Activated CD8-positive, alpha-beta T cell treated with anti-CD3 and anti-CD28 coated beads, Interleukin-2, amount 10 ng/mL, durations not matched to agents 7 days and 5 days (primary cell): ENCODE results near the gene ZCCHC24. TPM values are rescaled to one million over a fixed set of nuclear protein-coding genes. Genes with fewer than 3 reads are reported as not detected.

Experiments
- ATAC-seq: fragments of 150-1000 bp; cut with Tn5 transposase; one replicate; pipeline ENCODE4 v1.10.0; 2021; ENCODE audit warnings: moderate library complexity
- CTCF ChIA-PET: fragments of 350-600 bp; sonication (Branson Sonifier 250); formaldehyde crosslinking; loops from one replicate; lab custom pipeline; 2021; ENCODE audit warnings: antibody characterized with exemption; lab: Charles Lee
- POLR2A ChIA-PET: fragments of 350-600 bp; sonication (Branson Sonifier 250); formaldehyde crosslinking; loops from one replicate; lab custom pipeline; 2021; ENCODE audit warnings: antibody characterized with exemption; lab: Charles Lee
- DNase-seq: peaks from one replicate; pipeline ENCODE4 v3.0.0-alpha.2; 2020
- H3K27ac Mint-ChIP-seq: one replicate; pipeline ENCODE4 v1.8.0; 2021; ENCODE audit warnings: mild to moderate bottlenecking, mixed read lengths
- H3K27me3 Mint-ChIP-seq: one replicate; pipeline ENCODE4 v1.8.0; 2021; ENCODE audit warnings: low read depth, mixed read lengths
- H3K36me3 Mint-ChIP-seq: one replicate; pipeline ENCODE4 v1.8.0; 2021; ENCODE audit warnings: low read depth, mixed read lengths
- H3K4me1 Mint-ChIP-seq: one replicate; pipeline ENCODE4 v1.8.0; 2021; ENCODE audit warnings: low read depth, mixed read lengths
- H3K4me3 Mint-ChIP-seq: one replicate; pipeline ENCODE4 v1.8.0; 2021; ENCODE audit warnings: mild to moderate bottlenecking, mixed read lengths
- H3K9me3 Mint-ChIP-seq: one replicate; pipeline ENCODE4 v1.8.0; 2022; ENCODE audit warnings: mixed read lengths; ENCODE audit not compliant: insufficient read depth
- total RNA-seq, 2 experiments: library from RNA; stranded (reverse); gene quantifications; one replicate each; pipeline ENCODE4 v1.2.3, GENCODE V29; 2021

ZCCHC24 gene
- total RNA-seq, 2 experiments from 2014 or later: 1.7 to 1.8 TPM

DNA sequence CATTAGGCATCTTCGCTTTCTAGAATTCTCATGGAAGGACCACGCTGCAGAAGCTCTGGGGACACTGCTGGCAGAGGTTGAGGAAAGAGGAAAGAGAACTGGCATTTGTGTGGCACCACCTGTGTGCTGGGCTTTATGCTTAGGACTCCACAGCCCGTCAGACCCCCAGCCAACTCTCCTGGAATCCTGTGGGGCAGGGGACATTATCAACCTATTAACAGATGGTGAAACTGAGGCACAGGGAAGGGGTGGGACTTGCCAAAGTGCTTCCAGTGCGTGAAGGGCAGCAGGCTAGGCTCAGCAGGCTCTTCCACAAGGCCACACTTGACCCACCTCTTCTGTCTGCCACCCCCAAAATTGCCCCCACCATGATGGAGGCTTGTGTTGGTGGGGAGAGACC is 46.8 kb downstream of the ZCCHC24 start:
- ChIA-PET CTCF (interaction anchor here (2.9 kb wide), 1 partner anchor 90 kb away, joined by 8 read pairs; no protein-coding TSS in a partner anchor), POLR2A (no interaction called here)
- H3K4me1 Mint-ChIP-seq: peaks cover 5% of the 10 kb centered on the region
- H3K36me3 Mint-ChIP-seq: no peaks in the 10 kb centered on the region
- H3K9me3 Mint-ChIP-seq: no peaks in the 10 kb centered on the region
- H3K4me3 Mint-ChIP-seq: no peak overlapping the region
- ATAC-seq (no peak), DNase-seq (no peak)
- H3K27ac Mint-ChIP-seq: no peak overlapping the region
- no peaks in the 10 kb centered on the region for H3K27me3 Mint-ChIP-seq

DNA sequence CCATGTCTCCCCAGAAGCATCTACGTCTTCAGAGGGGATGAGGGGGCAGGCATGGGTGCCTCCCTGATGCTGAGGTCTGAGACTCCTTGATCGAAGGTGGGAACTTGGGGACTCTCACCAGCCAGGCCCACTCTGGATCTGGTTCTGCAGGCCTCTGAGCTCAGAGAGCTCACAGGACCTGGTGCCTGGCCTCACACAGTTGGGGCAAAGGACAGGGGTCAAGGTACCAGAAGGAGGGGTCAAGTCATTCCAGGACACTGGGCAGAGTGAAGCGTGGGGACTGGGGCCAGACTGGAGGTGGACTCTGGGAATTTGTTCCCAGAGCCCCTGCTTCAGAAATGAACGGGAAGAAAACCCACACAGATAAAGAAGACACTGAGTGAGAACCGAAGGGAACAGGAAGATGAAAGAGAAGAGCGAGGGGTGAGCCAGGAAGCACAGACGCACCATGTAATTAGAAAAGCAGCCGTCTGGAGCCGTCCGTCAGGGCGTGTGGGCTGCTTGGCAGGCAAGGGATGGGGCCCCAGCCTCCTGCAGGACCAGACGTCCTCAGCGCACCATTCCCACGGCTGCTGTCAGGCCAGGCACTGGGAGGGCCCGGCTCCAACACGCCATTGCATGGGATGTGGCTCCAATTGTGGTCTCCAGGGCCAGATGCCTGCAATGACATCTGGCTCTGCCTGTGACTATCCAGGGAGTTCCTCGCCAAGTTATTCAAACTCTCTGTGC is 47.7 kb downstream of the ZCCHC24 start:
- CTCF ChIA-PET: interaction anchor here (1.4 kb wide), 1 partner anchor 23 kb away, joined by 3 read pairs; no protein-coding TSS in a partner anchor
- H3K4me3 Mint-ChIP-seq: no peak overlapping the region
- no peak for ATAC-seq

DNA sequence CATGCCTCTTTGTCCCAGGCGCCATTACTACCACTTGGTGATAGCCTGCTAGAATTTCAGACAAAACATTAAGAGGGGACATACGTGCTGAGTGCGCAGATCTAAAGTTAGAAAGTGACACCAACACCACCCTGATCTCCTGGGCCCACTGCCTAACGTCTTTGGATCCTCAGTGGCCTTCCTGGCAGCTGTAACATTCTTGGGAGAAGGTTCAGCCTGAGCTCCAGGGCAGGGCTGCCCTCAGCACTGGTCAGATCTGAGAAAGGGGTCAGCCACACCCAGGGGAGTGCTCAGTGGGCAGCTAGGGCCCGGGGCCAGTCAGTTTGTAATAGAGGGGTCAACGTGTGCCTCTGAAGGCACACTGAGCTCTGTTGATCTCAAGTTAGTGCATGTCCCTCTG is 48.4 kb downstream of the ZCCHC24 start:
- ATAC-seq (no peak), DNase-seq (no peak)
- POLR2A ChIA-PET: no interaction called here
- CTCF ChIA-PET: interaction anchor here (1.4 kb wide), 1 partner anchor 22 kb away, joined by 3 read pairs; no protein-coding TSS in a partner anchor
- no peak overlapping the region for H3K27ac Mint-ChIP-seq
- no peak overlapping the region for H3K4me3 Mint-ChIP-seq
- no peaks in the 10 kb centered on the region for H3K27me3 Mint-ChIP-seq
- no peaks in the 10 kb centered on the region for H3K36me3 Mint-ChIP-seq
- peaks cover 5% of the 10 kb centered on the region for H3K4me1 Mint-ChIP-seq
- no peaks in the 10 kb centered on the region for H3K9me3 Mint-ChIP-seq

More for the DNA sequence above, 47.7 kb downstream of the ZCCHC24 start:
- Mint-ChIP-seq H3K9me3 (no peaks in the 10 kb centered on the region), H3K36me3 (no peaks in the 10 kb centered on the region), H3K27ac (no peak overlapping the region), H3K27me3 (no peaks in the 10 kb centered on the region), H3K4me1 (peaks cover 5% of the 10 kb centered on the region)
- POLR2A ChIA-PET: no interaction called here
- DNase-seq: no peak

DNA sequence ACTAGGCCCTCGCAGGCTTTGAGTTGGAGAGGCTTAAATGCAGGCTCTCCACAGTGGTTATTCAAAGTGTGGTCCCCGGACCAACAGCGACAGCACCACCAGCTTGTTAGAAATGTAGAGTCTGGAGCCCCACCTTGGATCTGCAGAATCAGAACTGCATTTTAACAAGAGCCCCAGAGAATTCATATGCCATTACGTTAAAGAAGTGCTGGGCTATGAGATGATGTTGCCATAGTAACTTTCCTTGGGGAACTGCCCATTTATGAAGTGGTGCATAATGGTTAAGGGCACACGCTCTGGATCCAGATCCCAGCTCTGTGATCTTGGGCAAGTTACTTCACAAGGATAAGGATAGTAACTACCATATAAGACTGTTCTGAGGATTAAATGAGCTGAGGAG is 48.9 kb downstream of the ZCCHC24 start:
- ATAC-seq (no peak), DNase-seq (no peak)
- Mint-ChIP-seq H3K27me3 (no peaks in the 10 kb centered on the region), H3K4me3 (no peak overlapping the region), H3K4me1 (peaks cover 5% of the 10 kb centered on the region), H3K27ac (no peak overlapping the region), H3K36me3 (no peaks in the 10 kb centered on the region), H3K9me3 (no peaks in the 10 kb centered on the region)
- ChIA-PET POLR2A (no interaction called here), CTCF (interaction anchor here (1.4 kb wide), 1 partner anchor 22 kb away, joined by 3 read pairs; no protein-coding TSS in a partner anchor)

DNA sequence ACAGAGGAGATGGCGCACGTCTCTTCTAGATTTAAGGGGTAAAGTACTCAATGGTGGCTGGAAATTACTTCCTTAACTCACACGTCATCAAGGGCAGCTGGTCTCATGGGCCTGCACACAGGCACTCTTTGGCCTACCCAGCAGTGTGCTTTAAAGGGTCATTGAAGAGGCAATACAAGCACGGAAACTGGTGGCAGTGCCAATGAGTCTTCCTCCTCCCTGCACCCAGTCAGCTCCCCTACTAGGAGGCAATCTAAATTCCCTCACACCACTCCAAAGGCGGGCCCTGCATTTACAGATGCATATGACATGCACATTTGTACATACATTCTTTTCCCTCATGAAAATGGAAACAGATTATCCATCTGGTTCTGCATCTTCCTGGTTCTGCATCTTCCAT is 50.8 kb downstream of the ZCCHC24 start:
- Mint-ChIP-seq H3K9me3 (no peaks in the 10 kb centered on the region), H3K4me1 (peaks cover 8% of the 10 kb centered on the region), H3K36me3 (no peaks in the 10 kb centered on the region), H3K27me3 (no peaks in the 10 kb centered on the region), H3K4me3 (no peak overlapping the region), H3K27ac (no peak overlapping the region)
- POLR2A ChIA-PET: no interaction called here
- DNase-seq (no peak), ATAC-seq (no peak)
- CTCF ChIA-PET: no interaction called here

DNA sequence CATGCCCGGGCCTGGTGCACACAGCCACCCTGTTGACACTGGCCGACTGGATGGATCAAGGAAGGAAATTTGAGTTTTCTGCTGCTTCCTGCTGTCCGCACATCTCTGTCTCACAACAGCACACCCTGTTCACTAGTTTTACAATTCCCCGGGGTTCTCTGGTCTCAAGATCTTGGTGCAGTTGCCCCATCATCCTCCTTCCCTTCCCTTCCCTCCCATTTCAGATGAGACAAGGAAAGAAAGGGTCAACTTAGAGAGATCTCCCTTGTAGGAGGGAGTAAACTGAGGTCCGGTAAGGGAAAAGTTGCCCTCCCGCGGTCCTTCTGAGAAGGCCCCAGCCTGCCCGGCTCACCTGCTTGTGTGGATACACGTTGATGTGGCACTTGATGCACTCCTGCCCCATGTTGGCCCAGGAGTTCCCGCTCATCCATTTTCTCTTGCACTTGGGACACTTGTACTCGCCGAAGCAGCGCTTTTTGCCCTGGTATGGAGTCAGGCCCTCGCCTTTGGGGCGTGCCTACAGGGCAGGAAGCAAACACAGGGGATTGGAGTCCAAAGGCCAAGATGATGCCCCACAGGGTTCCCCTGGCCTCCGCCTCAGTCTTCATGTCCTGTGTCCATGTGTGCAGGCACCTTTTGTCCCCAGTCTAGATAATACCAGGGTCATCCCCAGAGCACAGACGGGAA is 51.4 kb downstream of the ZCCHC24 start:
- ChIA-PET CTCF (interaction anchor here (7.4 kb wide), 1 partner anchor 21 kb away, joined by 36 read pairs; no protein-coding TSS in a partner anchor), POLR2A (no interaction called here)
- ATAC-seq (no peak), DNase-seq (no peak)
- H3K27ac Mint-ChIP-seq: no peak overlapping the region
- no peaks in the 10 kb centered on the region for H3K36me3 Mint-ChIP-seq
- H3K27me3 Mint-ChIP-seq: no peaks in the 10 kb centered on the region
- peaks cover 5% of the 10 kb centered on the region for H3K4me1 Mint-ChIP-seq
- no peaks in the 10 kb centered on the region for H3K9me3 Mint-ChIP-seq
- H3K4me3 Mint-ChIP-seq: no peak overlapping the region

DNA sequence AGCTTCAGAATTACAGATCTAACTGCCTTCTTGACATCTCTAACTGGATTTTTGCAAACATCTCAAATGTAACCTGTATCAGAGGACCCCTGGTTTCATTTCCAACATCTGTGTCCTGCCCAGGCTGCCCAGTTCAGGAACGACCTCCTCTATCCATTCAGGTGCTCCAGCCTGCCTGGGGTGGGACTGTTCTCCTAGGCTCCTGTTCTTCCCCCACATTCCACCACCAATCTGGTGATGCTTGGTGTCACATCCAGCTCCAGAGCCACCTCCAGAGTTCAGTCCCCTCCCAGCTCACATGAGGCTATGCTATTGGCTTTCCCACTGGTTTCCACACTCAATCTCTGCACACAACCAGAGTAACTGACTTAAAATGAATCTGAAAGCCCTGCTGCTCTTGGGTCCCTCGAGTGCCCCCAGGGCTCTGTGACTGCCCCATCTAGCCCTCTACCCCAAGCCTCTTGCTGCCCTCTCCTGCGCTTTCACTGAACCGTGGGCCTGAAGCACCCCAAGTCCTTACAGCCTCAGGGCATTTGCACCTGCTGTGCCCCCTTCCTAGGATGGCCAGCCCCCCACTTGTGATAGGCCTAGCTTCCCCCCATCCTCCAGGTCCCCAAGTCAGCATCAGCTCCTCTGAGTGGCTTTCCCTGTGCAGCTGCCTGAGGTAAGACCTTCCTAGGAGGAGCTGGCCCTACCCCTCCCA is 52.1 kb downstream of the ZCCHC24 start:
- no peaks in the 10 kb centered on the region for H3K27me3 Mint-ChIP-seq
- no peak overlapping the region for H3K4me3 Mint-ChIP-seq
- peaks cover 5% of the 10 kb centered on the region for H3K4me1 Mint-ChIP-seq
- DNase-seq (no peak), ATAC-seq (no peak)
- no peaks in the 10 kb centered on the region for H3K36me3 Mint-ChIP-seq
- H3K27ac Mint-ChIP-seq: no peak overlapping the region
- ChIA-PET CTCF (interaction anchor here (1.0 to 7.4 kb wide), 2 partner anchors 20 kb away, joined by 3 to 36 read pairs; no protein-coding TSS in a partner anchor), POLR2A (no interaction called here)
- no peaks in the 10 kb centered on the region for H3K9me3 Mint-ChIP-seq

DNA sequence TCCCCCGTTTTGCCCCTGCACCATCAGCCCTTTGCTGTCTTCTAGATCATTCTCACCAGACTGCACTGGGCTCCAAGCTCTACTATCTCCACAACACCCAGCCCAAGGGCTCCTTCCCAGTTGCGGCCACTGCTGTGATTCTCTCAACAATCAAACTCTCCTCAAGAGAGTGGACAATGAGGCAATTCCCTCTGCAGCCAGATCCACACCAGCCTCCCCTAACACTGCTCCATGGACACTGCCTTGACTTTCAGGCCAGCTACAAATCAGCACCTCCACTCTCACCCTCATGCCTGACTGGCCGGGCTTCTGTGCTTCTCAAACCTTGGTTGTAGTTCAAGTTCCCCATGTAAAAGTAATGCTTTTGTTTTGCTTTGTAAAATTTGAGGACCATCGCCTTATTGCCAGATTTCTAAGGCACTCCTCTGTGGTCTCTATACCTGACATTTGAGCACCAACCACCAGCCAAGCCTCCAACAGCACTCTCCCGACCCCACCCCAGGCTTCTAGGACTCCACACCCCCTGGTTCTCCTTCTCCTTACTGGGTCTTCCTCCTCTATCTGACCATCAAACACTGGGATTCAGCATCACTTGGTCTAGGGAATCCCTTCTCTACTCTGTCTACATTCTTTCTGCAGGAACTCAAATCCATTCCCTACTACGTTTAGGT is 52.8 kb downstream of the ZCCHC24 start:
- Mint-ChIP-seq H3K27me3 (no peaks in the 10 kb centered on the region), H3K4me3 (no peak overlapping the region), H3K4me1 (peaks cover 5% of the 10 kb centered on the region), H3K36me3 (no peaks in the 10 kb centered on the region), H3K9me3 (no peaks in the 10 kb centered on the region), H3K27ac (no peak overlapping the region)
- POLR2A ChIA-PET: no interaction called here
- CTCF ChIA-PET: interaction anchor here (1.0 to 7.4 kb wide), 2 partner anchors 19 to 21 kb away, joined by 3 to 36 read pairs; no protein-coding TSS in a partner anchor
- DNase-seq (no peak), ATAC-seq (no peak)

DNA sequence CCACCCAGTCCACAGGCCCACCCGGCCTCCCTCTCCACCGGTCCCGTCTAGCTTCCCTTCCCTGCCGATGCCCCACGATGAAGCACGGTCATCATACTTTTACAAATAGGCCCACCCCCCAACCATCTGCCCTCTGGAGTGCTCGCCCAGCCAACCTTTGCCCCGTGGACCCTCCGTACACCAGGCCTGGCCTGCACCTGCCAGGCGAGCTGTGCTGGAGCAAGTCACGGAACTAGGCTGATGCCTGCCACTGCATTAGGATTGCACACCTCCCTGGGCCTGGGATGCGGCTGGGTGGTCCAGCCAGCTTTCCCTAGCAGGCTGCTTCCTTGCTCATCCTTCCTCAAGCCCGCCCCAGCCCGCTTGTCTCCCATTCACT is 53.4 kb downstream of the ZCCHC24 start:
- CTCF ChIA-PET: interaction anchor here (1.0 to 7.4 kb wide), 3 partner anchors 19 to 96 kb away, joined by 3 to 36 read pairs (median 3); no protein-coding TSS in a partner anchor
- no peaks in the 10 kb centered on the region for H3K36me3 Mint-ChIP-seq
- peaks cover 5% of the 10 kb centered on the region for H3K4me1 Mint-ChIP-seq
- no peaks in the 10 kb centered on the region for H3K9me3 Mint-ChIP-seq
- ATAC-seq (no peak), DNase-seq (no peak)
- H3K27ac Mint-ChIP-seq: no peak overlapping the region
- no peaks in the 10 kb centered on the region for H3K27me3 Mint-ChIP-seq
- POLR2A ChIA-PET: no interaction called here
- no peak overlapping the region for H3K4me3 Mint-ChIP-seq

DNA sequence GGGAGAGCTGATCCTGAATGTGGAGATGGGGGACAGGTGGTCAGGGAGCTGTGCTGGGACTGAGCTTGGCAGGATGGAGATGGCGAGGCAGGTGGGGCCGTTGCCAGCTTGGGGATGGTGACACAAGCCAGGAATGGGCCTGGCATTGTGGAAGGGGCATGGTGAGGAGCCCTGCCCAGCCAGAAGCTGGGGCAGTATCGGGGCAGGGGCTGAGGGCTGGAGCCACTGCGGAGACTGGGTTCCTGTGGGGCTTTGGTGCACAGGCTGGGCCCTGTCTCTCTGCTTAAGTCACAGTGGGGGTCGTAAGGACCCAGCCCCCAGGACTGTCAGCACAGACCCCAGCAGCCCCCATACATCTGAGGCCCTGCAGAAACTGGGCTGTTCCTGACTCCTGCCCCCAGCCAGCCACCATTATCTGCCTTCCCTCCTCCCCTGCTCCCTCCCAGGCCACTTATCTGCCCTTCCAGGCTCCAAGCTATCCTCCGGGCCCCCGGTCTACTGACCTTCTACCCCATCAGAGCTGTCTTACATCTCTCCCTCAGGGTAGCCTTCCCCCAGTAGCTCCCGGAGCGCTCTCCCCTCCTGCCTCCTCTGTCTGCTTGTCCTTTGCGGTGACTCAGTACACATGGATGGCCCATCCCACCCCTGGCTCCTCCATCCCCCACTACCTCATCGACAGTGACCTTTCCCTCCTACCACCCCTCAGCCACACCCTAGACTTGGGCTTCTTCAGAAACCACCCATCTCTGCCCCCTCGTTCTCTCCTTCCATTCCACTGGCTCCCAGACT is 54.0 kb downstream of the ZCCHC24 start:
- no peak overlapping the region for H3K27ac Mint-ChIP-seq
- no peaks in the 10 kb centered on the region for H3K36me3 Mint-ChIP-seq
- DNase-seq (no peak), ATAC-seq (no peak)
- peaks cover 5% of the 10 kb centered on the region for H3K4me1 Mint-ChIP-seq
- no peaks in the 10 kb centered on the region for H3K9me3 Mint-ChIP-seq
- ChIA-PET CTCF (interaction anchor here (0.9 to 7.4 kb wide), 5 partner anchors 9 to 97 kb away, joined by 3 to 36 read pairs (median 3); no protein-coding TSS in a partner anchor), POLR2A (interaction anchor here (0.6 kb wide), 1 partner anchor 74 kb away, joined by 3 read pairs; no protein-coding TSS in a partner anchor)
- no peaks in the 10 kb centered on the region for H3K27me3 Mint-ChIP-seq
- H3K4me3 Mint-ChIP-seq: no peak overlapping the region
